Stimulated activated CD4-positive, alpha-beta T cell treated with anti-CD3 and anti-CD28 coated beads, TNF-alpha, amount 100 ng/mL, for 4 hours (primary cell): ENCODE measurements around the gene FBXW8.
A peak's percentile ranks its signal among the peaks of the same experiment; 100 is the strongest.

Source experiments
- DNase-seq, 3 experiments: peaks; one replicate each; pipeline ENCODE4 v3.0.0-alpha.2; 2020; ENCODE audit warnings: low read depth in 3 of 3

FBXW8 gene

DNA sequence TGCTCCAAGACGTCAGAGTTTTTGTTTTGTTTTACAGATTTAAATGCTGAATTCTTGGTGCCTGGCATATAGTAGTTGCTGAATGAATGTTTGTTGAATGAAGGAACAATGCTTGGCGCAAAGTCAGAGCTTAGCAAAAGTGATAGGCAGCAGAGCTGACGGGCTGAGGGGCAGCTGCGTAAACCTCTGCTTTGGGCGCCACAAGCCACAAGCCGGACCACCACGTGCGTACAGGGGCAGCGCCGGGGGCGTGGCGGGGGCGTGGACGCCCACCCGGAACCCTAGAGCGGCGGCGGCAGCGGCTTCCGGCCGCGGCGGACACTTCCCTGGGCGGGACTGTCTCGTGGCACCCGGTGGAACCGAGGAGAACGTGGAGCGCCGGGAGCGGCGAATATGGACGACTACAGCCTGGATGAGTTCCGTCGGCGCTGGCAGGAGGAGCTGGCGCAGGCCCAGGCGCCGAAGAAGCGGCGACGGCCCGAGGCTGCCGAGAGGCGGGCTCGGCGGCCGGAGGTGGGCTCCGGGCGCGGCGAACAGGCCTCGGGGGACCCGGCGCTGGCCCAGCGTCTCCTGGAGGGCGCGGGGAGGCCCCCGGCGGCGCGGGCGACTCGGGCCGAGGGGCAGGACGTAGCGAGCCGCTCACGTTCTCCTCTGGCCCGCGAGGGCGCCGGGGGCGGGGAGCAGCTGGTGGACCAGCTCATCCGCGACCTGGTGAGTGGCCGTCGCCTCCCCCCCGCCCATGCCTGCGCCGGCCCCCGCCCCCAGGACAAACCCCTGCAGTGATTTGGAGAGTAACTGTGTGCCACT, at the start of gene FBXW8:
Gene FBXW8 (plus strand): TSS at position 306 of the 807 bp plus-strand sequence. CDS start 88 bp downstream, at position 394.
- peak; percentile 28 to 55 (median 40) for DNase-seq

DNA sequence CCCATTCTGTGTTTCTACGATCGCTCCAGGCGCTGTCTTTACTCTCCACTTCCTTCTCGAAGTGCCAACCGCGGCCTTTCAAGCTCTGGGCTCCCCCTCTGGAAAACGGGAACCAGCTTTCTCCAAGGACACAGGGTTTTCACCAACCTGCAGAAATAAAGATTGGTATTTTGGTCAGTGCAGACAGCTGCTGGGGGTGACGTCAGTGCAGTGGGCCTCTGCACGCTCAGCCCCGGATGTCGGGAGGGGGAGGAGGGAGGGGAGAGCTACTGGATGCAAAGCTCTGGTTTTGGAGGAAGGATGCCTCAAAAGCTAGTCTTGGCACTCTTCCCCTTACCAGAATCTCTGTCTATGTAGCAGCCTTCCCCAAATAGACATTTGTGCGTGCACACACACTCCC, 49.4 kb upstream of the FBXW8 start:
- DNase-seq = no peak

DNA sequence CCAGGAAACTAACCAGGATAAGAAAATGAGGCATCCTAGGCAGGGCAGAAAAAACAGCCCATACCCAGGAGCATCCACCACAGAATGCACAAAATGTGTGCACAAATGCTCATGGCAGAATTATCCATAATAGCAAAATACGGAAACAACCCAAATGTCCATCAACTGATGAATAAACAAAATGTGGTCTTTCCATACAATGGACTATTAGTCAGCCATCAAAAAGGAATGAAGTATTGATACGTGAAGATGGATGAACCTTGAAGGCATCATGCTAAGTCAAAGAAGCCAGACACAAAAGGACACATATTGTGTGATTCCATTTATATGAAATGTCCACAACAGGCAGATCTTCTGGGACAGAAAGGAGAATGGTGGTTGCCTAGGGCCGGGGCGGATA, 48.6 kb upstream of the FBXW8 start:
- no peak for DNase-seq

DNA sequence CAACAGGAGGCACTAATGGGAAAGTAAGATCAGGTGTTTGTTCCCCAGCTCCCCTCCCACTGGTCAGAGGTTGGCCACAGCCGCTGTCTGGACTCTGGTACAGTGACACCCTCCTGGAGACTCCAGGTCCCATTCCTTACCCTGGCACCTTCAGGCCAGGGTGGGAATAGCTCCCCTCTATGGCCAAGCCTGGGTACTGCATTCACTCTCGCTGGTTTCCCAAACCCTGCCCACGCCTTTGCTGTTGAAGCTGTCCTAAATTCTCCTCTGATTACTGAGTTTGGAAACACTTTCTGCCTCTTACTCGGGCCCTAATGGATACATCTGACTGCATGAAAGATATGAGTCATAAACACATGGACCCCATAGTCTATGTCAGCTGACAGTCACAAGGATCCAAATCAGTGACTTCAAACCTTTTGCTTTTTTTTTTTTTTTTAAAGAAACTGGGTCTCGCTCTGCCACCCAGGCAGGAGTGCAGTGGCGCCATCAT, 47.4 kb upstream of the FBXW8 start:
- no peak for DNase-seq

- DNase-seq = no peak
These were observed 46.2 kb upstream of the FBXW8 start for GRCh38 chr12:116864371-116865160.

- no peak for DNase-seq
These were observed 43.2 kb upstream of the FBXW8 start for GRCh38 chr12:116867523-116867922.

GRCh38 chr12:116870306-116870705, 40.4 kb upstream of the FBXW8 start:
- no peak for DNase-seq

DNA sequence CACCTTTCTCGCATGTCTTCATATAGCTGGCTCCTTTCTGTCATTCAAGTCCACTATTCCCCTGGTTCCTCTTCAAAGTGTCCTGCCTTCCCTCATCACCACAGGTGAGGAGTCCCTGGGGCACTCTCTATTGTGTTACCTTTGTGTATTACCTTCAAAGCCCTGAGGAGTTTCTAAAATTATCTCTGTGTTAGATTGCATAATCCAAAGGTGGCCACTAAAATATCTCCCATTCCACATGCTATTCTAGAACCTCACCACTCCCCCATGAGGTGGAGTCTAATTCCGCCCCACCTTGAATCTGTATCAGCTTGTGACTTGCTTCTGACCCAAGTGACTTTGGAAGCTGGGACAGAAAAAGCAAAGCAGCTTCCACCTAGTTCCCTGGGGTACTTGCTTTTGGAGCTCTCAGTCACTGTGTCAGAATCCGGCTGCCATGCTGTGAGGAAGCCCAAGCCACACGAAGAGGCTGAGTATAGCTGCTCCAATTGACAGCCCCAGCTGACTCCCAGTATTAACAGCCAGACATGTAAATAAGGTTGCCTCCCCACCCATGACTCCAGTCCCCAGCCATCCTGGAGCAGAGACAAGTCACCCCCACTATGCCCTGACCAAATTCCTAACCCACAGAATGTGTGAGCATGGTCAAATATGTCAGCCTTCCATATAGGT, 36.3 kb upstream of the FBXW8 start:
- DNase-seq = no peak

- no peak for DNase-seq
These were observed 34.4 kb upstream of the FBXW8 start for GRCh38 chr12:116876151-116876869.

DNA sequence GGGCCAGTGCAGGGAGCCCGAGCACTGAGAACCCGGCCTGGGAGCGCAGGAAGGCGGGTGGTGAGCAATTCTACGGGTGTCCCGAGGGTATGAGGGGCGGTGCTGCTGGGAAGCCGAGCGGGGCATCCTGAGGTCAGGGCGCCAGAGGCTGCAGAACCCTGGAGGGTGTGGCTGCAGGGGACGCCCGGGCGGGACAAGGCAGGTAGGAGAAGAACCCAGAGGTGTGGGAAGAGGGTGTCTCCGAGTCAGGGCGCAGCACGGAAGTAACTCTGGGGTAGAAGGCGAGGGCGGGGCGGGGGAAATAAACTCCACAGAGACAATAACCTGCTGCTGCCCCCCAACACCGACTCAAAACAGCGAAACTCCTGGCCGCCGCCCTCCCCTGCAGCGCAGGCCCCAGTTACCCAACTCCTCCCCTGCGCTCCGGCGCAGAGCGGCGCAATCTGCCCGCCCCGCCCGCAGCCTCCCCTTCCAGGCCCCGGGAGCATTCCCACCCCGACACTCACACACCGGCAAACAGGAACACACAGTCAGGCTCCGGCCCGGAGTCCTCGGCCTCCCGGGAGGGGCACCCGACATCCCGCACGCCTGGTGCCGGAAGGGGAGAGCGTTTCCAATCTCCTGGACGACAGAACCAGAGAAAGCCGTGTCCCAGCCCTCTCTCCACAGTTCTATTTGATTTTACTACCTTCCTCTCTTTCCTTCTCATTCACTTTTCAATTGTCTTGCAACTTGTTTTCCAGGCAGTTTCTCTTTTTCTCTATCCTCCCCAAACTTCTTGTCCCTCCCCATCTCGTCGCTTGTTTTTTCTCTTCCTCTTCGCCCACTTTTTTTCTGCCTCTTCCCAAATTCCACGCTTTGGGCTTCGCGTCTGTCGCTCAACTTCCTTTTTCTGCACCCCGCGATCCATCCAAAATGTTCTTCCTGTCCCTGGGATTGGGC, 31.9 kb upstream of the FBXW8 start:
- DNase-seq = no peak

DNA sequence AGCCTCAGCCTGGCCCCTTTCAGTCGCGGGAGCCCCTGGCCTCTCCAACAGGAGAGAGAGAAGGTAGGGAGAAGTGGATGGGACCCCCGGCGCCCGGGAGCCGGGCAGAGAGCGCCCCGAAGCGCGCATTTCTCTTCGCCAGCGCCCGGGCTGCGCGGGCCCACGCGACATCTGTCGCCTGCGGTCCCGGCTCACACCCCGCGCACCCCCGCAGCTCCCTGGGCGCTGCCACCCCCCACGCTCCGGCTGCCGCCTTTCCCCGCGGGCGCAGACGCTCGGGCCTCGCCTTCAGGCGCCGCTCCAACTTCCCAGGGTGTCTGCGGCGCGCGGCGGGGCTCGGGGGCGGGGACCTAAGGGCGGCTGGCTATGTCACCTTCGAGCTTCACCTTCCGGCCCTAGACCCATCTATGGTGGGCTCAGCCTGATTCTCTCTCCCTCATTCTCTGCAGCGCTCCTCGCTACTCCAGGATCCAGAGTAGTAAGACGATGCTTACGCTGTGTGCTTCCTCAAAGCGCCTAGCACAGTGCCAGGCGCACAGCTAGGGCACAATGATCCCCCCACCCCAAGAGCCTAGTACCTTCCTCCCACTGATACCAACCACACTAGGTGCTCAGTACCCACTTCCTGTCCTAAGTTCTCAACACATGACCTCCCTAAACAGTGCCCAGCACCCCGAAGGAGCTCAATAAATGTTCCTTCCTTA, 31.1 kb upstream of the FBXW8 start:
- DNase-seq = no peak

- no peak for DNase-seq
These were observed 30.4 kb upstream of the FBXW8 start for GRCh38 chr12:116880213-116880816.

DNA sequence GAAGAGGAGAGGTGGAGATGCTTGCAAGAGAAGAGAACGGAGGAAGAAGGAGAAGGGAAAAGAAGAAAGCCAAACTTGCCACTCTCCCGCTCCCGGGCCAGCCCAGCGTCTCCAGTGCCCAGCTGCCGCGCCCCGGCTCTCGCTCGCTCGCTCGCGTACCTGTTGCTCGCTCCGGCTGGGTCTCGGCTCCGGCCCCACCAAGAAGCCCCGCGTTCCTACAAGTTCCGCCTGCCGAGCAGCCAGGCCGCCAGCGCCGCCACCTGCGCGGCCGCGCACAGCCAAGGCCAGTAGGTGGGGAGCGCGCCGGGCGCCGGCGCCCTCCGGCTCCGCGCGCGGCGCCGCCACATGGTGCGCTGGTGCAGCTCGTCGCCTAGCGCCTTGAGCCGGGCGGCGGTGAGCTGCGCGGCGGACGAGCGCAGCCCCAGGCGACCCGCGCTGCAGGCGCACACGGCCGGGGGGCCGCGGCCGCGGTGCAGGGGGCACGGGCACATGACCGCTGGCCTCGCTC, 29.9 kb upstream of the FBXW8 start:
- peak in 1 of 3 experiments; percentile 22 for DNase-seq

- no peak for DNase-seq
These were observed 29.3 kb upstream of the FBXW8 start, which contains the start of gene HRK for GRCh38 chr12:116881325-116881876. TSS of gene HRK (minus strand) at chr12:116881441. CDS start at chr12:116881307, 134 bp downstream.

- no peak for DNase-seq
These were observed 28.8 kb upstream of the FBXW8 start for GRCh38 chr12:116881877-116882507.

- no peak for DNase-seq
These were observed 28.0 kb upstream of the FBXW8 start for GRCh38 chr12:116882742-116883141.

DNA sequence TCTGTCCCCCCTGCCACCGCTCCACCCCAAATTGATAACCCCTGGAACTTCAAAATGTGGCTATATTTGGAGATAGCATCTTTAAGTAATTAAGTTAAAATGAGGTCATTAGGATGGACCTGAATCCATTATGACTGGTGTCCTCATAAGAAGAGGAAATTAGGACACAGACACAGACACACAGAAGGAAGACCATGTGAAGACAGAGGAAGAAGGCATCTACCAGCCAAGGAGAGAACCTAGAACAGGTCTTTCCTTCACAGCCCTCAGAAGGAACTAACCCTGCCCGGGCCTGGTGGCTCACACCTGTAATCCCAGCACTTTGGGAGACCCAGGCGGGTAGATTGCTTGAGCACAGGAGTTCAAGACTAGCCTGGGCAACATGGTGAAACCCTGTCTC, 25.9 kb upstream of the FBXW8 start:
- no peak for DNase-seq

DNA sequence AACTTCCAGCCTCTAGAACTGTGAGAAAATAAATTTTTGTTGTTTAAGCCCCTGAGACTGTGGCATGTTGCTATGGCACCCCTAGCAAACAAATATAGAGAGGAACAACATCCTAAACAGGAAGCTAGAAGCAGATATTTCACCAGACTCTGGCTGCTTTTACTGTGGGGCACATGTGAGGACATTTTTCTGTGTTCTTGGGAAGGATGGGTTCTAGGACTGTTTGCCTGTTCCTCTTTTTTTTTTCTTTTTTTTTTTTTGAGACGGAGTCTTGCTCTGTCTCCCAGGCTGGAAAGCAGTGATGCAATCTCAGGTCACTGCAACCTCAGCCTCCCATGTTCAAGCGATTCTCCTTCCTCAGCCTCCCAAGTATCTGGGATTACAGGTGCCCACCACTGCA, 25.3 kb upstream of the FBXW8 start:
- DNase-seq = no peak
